ENCODE data around the gene AGO1. TPM values are rescaled to one million over a fixed set of nuclear protein-coding genes. Genes with fewer than 3 reads are reported as not detected.
"Not testable (repeated sequence)": the region's sequence is repeated elsewhere in the genome, so short reads cannot be mapped to it uniquely, and the experiment has no call there.

AGO1 gene
- total RNA-seq, 2 experiments from 2014 or later = 40.4 to 40.8 TPM

GRCh38 chr1:35885961-35886558 is 3.1 kb downstream of the AGO1 start:
- no peaks in the 10 kb centered on the region for H3K9me3 Mint-ChIP-seq
- no peak overlapping the region for H3K4me3 Mint-ChIP-seq
- no peak for DNase-seq
- no peaks in the 10 kb centered on the region for H3K27me3 Mint-ChIP-seq
- H3K36me3 Mint-ChIP-seq = peaks cover 4% of the 10 kb centered on the region
- no peak overlapping the region for H3K27ac Mint-ChIP-seq
- H3K4me1 Mint-ChIP-seq = peaks cover 39% of the 10 kb centered on the region

DNA sequence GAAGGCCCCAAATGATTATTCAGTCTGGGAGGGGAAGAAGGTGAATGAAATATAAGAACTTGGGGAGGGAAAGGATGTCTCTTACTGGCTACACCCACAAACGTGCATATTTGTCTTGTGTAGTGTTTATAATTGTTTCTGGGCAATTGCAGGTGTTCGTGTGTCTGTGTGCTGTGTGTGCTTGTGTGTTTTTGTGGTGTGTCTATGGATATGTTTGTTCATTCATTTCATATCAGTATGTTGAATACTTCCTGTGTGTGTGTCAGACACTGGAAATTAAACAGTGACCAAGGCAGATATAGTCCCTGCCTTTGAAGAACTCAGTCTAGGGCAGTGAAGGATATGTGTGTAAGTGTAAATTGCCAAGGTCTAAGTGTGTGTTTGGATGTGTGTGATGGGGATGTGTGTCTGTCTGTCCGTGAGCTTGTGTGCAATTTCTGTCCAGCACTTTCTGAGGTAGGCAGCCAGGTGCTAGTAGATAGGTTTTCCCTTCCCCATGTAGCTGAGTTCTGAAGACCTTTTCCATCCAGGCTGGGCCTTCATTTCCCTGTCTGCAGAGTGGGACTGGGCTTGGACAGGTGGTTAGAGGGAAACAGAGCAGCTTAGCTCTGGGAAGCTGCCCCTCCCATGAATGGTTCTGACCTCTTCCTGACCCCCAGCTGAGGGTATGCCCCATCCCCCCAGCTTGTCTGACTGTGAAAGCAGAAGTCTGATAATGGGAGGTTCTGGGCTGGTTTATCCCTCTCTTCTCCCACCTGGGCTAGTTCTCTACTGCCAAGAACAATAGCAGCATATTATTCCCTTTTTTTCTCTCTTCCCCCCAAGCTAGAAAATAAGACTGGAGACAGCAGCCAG is 3.8 kb downstream of the AGO1 start:
- H3K27me3 Mint-ChIP-seq = no peaks in the 10 kb centered on the region
- H3K27ac Mint-ChIP-seq = peak overlapping the region; percentile 11
- H3K9me3 Mint-ChIP-seq = no peaks in the 10 kb centered on the region
- H3K4me3 Mint-ChIP-seq = no peak overlapping the region
- H3K36me3 Mint-ChIP-seq = peaks cover 6% of the 10 kb centered on the region
- DNase-seq = no peak
- peaks cover 39% of the 10 kb centered on the region for H3K4me1 Mint-ChIP-seq

DNA sequence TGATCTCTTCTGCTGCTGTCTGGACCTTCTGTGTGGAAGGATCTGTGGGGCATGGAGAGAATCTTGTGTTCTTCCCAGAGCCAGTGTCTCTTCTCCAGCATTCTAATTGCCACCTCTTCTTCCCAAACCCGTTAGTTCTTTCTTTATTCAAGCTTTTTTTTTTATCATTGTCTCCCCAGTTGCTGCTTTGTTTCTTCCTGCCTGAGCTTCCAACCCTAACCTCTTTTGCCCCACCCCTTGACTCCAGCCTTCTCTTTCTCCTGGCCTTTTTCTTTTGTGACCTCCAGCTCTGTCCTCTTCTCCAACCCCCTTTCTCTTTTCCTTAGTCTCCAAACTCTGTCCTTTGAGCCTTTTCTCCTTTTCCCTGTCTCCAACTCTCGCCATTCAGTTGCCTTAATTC is 4.5 kb downstream of the AGO1 start:
- Mint-ChIP-seq H3K27me3 (no peaks in the 10 kb centered on the region), H3K27ac (no peak overlapping the region), H3K9me3 (no peaks in the 10 kb centered on the region), H3K36me3 (peaks cover 6% of the 10 kb centered on the region), H3K4me3 (no peak overlapping the region), H3K4me1 (peaks cover 38% of the 10 kb centered on the region)
- DNase-seq = no peak

- Mint-ChIP-seq H3K4me1 (peaks cover 35% of the 10 kb centered on the region), H3K4me3 (no peak overlapping the region), H3K27ac (no peak overlapping the region), H3K9me3 (no peaks in the 10 kb centered on the region), H3K27me3 (no peaks in the 10 kb centered on the region), H3K36me3 (peaks cover 6% of the 10 kb centered on the region)
- no peak for DNase-seq
These were observed 5.2 kb downstream of the AGO1 start for GRCh38 chr1:35888255-35888654.

- H3K4me1 Mint-ChIP-seq = peaks cover 34% of the 10 kb centered on the region
- H3K27ac Mint-ChIP-seq, H3K27me3 Mint-ChIP-seq, H3K9me3 Mint-ChIP-seq, DNase-seq, H3K4me3 Mint-ChIP-seq, H3K36me3 Mint-ChIP-seq: not testable (repeated sequence)
These were observed 6.0 kb downstream of the AGO1 start for GRCh38 chr1:35888981-35889380.

GRCh38 chr1:35893051-35893879 is 10.3 kb downstream of the AGO1 start:
- H3K4me3 Mint-ChIP-seq = no peak overlapping the region
- peaks cover 6% of the 10 kb centered on the region for H3K36me3 Mint-ChIP-seq
- H3K27ac Mint-ChIP-seq = no peak overlapping the region
- DNase-seq = no peak
- no peaks in the 10 kb centered on the region for H3K27me3 Mint-ChIP-seq
- H3K9me3 Mint-ChIP-seq = no peaks in the 10 kb centered on the region
- H3K4me1 Mint-ChIP-seq = no peaks in the 10 kb centered on the region

- Mint-ChIP-seq H3K27me3 (no peaks in the 10 kb centered on the region), H3K36me3 (peaks cover 6% of the 10 kb centered on the region), H3K4me3 (no peak overlapping the region), H3K9me3 (no peaks in the 10 kb centered on the region), H3K4me1 (no peaks in the 10 kb centered on the region), H3K27ac (no peak overlapping the region)
- no peak for DNase-seq
These were observed 11.2 kb downstream of the AGO1 start for GRCh38 chr1:35894183-35894582.

GRCh38 chr1:35894656-35895055 is 11.6 kb downstream of the AGO1 start:
- Mint-ChIP-seq H3K4me1 (no peaks in the 10 kb centered on the region), H3K27me3 (no peaks in the 10 kb centered on the region), H3K9me3 (no peaks in the 10 kb centered on the region), H3K4me3 (no peak overlapping the region), H3K36me3 (peaks cover 6% of the 10 kb centered on the region), H3K27ac (no peak overlapping the region)
- DNase-seq = no peak

DNA sequence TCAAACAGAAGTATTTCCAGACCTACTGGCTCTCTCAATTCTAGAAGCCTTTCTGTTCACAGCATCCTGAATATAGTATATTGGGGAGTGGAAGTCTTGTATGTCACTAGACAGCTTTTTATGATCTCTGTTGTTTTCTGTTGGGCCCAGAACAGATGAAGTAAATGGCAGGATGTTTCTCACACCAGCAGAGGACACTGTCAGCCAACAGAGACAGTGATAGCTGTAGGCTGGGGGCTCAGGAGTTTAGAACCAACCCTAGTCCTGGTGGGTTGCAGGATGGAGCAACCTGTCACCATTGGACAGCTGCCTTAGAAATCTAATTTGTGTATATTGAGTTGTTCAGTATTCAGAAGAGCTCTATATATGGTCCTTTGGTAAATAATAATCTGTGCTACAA is 16.9 kb downstream of the AGO1 start:
- DNase-seq = no peak
- Mint-ChIP-seq H3K36me3 (peaks cover 12% of the 10 kb centered on the region), H3K4me1 (no peaks in the 10 kb centered on the region), H3K27me3 (no peaks in the 10 kb centered on the region), H3K9me3 (no peaks in the 10 kb centered on the region), H3K27ac (no peak overlapping the region), H3K4me3 (no peak overlapping the region)

DNA sequence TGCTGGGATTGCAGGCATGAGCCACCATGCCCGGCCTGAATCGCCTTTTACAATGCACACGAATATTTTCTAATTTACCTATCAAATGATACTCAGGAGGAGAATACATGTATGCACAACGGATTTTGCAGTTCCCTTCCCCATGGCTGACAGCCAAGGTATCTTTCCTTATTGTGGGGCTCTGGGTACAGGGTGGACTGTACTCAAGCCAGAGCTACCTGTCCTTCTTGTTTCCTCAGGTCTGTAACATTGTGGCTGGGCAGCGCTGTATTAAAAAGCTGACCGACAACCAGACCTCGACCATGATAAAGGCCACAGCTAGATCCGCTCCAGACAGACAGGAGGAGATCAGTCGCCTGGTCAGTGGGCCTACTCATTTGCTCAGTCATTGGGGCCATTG is 18.2 kb downstream of the AGO1 start:
- Mint-ChIP-seq H3K4me3 (no peak overlapping the region), H3K4me1 (no peaks in the 10 kb centered on the region), H3K9me3 (no peaks in the 10 kb centered on the region), H3K27me3 (no peaks in the 10 kb centered on the region), H3K27ac (no peak overlapping the region), H3K36me3 (peaks cover 13% of the 10 kb centered on the region)
- DNase-seq = no peak

DNA sequence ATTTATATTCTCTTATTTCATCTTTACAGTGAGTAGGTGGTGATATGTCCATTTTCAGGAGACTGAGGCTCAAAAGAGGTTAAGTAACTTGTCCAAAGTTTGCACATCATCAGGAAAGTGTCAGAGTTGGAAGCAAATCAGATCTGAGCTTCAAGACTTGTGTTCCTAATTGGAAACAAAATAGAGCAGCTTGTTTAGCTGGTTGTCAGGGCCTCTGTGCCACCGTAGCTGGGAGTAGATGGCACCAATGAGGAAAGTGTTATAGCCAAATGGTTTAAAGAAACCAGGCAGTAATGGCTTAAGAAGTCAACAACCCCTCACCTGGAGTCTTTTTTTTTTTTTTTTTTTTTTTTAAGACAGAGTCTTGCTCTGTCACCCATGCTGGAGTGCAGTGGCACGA is 19.7 kb downstream of the AGO1 start:
- H3K9me3 Mint-ChIP-seq = no peaks in the 10 kb centered on the region
- no peaks in the 10 kb centered on the region for H3K27me3 Mint-ChIP-seq
- no peak overlapping the region for H3K27ac Mint-ChIP-seq
- H3K4me3 Mint-ChIP-seq = no peak overlapping the region
- peaks cover 15% of the 10 kb centered on the region for H3K36me3 Mint-ChIP-seq
- DNase-seq = no peak
- no peaks in the 10 kb centered on the region for H3K4me1 Mint-ChIP-seq

GRCh38 chr1:35914717-35915116 is 31.7 kb downstream of the AGO1 start:
- Mint-ChIP-seq H3K27me3 (no peaks in the 10 kb centered on the region), H3K4me1 (no peaks in the 10 kb centered on the region), H3K9me3 (no peaks in the 10 kb centered on the region), H3K27ac (no peak overlapping the region), H3K4me3 (no peak overlapping the region), H3K36me3 (peaks cover 8% of the 10 kb centered on the region)
- no peak for DNase-seq

DNA sequence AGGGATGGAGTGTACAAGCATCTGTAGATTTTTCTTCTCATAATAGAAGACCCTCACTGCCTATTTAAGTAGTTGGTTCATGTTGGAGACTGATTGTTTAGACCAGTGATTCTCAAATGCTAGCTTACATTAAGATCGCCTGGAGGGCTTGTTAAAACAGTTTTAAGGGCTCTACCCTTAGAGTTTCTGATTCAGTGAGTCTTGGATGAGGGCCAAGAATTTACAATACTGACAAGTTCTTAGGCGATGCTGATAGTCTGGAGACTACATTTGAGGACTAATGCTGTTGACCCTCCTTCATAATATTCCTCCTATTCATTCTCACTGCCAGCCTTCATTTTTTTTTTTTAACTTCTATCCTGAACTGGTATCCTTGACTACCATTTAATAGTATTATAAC is 32.7 kb downstream of the AGO1 start:
- no peaks in the 10 kb centered on the region for H3K4me1 Mint-ChIP-seq
- H3K27me3 Mint-ChIP-seq = no peaks in the 10 kb centered on the region

DNA sequence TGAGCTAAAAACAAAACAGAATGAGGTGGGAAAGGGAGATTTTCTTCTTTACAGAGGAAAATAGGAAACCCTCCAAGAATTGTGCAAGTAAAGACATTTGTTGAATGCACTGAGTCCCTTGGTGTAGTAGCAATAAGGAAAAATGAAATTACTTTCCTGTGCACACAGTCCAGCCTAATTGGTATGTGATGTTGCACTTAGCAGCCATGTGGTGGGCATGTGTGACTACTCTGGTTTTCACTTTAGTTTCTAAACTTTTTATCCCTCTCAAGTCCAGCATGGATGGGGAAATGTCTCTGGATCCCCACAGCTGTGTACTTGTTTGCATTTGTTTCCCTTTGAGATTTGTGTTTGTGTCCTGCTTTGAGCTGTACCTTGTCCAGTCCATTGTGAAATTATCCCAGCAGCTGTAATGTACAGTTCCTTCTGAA is 40.8 kb downstream of the AGO1 start:
- H3K27ac Mint-ChIP-seq = no peak overlapping the region
- H3K9me3 Mint-ChIP-seq = no peaks in the 10 kb centered on the region
- H3K27me3 Mint-ChIP-seq = no peaks in the 10 kb centered on the region
- peaks cover 2% of the 10 kb centered on the region for H3K4me1 Mint-ChIP-seq
- H3K4me3 Mint-ChIP-seq = no peak overlapping the region
- H3K36me3 Mint-ChIP-seq = peaks cover 2% of the 10 kb centered on the region
- no peak for DNase-seq

More for the DNA sequence above, 32.7 kb downstream of the AGO1 start:
- DNase-seq = no peak
- H3K36me3 Mint-ChIP-seq = peaks cover 9% of the 10 kb centered on the region
- no peak overlapping the region for H3K4me3 Mint-ChIP-seq
- no peak overlapping the region for H3K27ac Mint-ChIP-seq
- no peaks in the 10 kb centered on the region for H3K9me3 Mint-ChIP-seq

DNA sequence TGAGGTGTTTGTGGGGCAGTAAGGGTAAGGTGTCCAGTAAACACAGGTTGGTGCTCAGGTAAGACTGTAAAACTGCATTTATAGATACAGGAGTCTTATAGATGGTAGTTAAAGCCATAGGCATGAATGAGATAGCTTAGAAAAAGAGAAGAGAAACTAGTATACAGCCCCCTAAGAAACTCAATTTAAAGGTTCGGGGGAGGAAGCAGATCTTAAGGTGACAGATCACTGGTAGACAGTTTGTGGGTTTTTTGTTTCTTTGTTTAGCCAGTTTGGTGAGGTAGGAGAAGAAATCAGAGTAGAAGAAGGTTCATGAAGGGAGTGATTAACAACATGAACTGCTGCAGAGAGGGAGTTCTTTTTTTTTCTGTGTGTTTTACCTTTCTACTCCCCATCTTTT is 41.8 kb downstream of the AGO1 start:
- H3K27ac Mint-ChIP-seq = peak overlapping the region; percentile 26
- peaks cover 2% of the 10 kb centered on the region for H3K36me3 Mint-ChIP-seq
- H3K4me1 Mint-ChIP-seq = peaks cover 10% of the 10 kb centered on the region
- no peaks in the 10 kb centered on the region for H3K27me3 Mint-ChIP-seq
- no peaks in the 10 kb centered on the region for H3K9me3 Mint-ChIP-seq
- no peak overlapping the region for H3K4me3 Mint-ChIP-seq
- no peak for DNase-seq
